ENCODE results near the gene CIBAR2.

DNA sequence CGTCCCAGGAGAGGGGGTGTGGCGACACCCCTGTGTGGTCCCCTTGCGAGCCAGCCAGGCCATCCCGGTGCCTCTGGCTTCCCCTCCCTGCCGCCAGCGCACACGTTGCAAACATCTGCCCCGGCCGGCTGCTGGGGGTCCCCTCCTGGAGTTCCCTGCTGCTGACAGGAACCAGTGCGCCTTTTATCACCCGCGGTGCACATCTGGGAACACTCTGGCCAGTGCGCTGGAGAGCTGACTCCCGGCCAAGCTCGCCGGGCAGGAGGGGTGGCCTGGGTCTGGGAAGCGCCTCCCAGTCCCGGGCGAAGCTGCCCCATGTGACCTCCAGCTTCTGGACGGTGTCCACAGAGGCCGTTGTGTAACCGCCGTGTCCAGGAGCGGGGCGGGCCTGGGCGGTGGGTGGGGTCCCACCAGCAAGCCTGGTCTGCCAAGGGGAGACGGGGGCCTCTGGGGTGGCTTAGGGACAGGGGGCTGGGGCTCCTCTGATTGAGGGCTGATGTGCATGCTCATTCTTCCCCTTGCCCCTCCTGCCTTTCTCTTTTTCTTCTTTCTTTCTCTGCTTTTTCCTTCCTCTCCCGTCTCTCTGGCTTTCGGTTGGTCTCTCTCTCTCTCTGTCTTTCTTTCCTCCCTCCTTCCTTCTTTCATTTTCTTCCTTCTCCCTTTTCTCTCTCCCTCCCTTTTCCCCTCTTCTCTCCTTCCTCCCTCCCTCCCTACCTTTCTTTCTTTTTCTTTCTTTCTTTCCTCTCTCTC lies 25.2 kb upstream of the CIBAR2 start:
- TF ChIP-seq, protein P1, sequence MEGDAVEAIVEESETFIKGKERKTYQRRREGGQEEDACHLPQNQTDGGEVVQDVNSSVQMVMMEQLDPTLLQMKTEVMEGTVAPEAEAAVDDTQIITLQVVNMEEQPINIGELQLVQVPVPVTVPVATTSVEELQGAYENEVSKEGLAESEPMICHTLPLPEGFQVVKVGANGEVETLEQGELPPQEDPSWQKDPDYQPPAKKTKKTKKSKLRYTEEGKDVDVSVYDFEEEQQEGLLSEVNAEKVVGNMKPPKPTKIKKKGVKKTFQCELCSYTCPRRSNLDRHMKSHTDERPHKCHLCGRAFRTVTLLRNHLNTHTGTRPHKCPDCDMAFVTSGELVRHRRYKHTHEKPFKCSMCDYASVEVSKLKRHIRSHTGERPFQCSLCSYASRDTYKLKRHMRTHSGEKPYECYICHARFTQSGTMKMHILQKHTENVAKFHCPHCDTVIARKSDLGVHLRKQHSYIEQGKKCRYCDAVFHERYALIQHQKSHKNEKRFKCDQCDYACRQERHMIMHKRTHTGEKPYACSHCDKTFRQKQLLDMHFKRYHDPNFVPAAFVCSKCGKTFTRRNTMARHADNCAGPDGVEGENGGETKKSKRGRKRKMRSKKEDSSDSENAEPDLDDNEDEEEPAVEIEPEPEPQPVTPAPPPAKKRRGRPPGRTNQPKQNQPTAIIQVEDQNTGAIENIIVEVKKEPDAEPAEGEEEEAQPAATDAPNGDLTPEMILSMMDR (IDR thresholded peaks at IDR 0.05; ENCODE audit: poor library complexity) = no peak
- no peak for TF ChIP-seq EZH2phosphoT487 (IDR thresholded peaks at IDR 0.05; ENCODE audit: low read depth, severe bottlenecking, unreplicated experiment)
- TF ChIP-seq EZH2 (IDR thresholded peaks at IDR 0.05; ENCODE audit: borderline replicate concordance) = no peak

Data from hepatocyte (in vitro differentiated cells).